ENCODE results near the gene ANKS1B.
A peak's percentile ranks its signal among the peaks of the same experiment; 100 is the strongest.
"Not testable (repeated sequence)": the region's sequence is repeated elsewhere in the genome, so short reads cannot be mapped to it uniquely, and the experiment has no call there.

ANKS1B gene

GRCh38 chr12:99859126-99859525, 125.6 kb downstream of the ANKS1B start:
- no peak for DNase-seq

GRCh38 chr12:99852666-99853065, 132.1 kb downstream of the ANKS1B start:
- DNase-seq: no peak

GRCh38 chr12:99847936-99848335, 136.8 kb downstream of the ANKS1B start:
- DNase-seq: no peak

- no peak for DNase-seq
Measured at GRCh38 chr12:99834710-99835109, 150.0 kb downstream of the ANKS1B start.

- DNase-seq: no peak
Measured at GRCh38 chr12:99833397-99833796, 151.3 kb downstream of the ANKS1B start.

- no peak for DNase-seq
Measured at GRCh38 chr12:99824900-99825542, 159.7 kb downstream of the ANKS1B start.

- DNase-seq: no peak
Measured at GRCh38 chr12:99822273-99822672, 162.5 kb downstream of the ANKS1B start.

- DNase-seq: peak; percentile 24 to 53
Measured at GRCh38 chr12:99810718-99811593, 173.8 kb downstream of the ANKS1B start.

GRCh38 chr12:99809909-99810308, 174.8 kb downstream of the ANKS1B start:
- DNase-seq: no peak

GRCh38 chr12:99806304-99806703, 178.4 kb downstream of the ANKS1B start:
- DNase-seq: no peak

- DNase-seq: no peak
Measured at GRCh38 chr12:99804715-99805114, 180.0 kb downstream of the ANKS1B start.

- DNase-seq: no peak
Measured at GRCh38 chr12:99800605-99801004, 184.1 kb downstream of the ANKS1B start.

GRCh38 chr12:99797931-99798330, 186.8 kb downstream of the ANKS1B start:
- not testable (repeated sequence) for DNase-seq

GRCh38 chr12:99783421-99783820, 201.3 kb downstream of the ANKS1B start:
- no peak for DNase-seq

GRCh38 chr12:99772274-99772673, 212.5 kb downstream of the ANKS1B start:
- no peak for DNase-seq

GRCh38 chr12:99771659-99772058, 213.1 kb downstream of the ANKS1B start:
- DNase-seq: no peak

- no peak for DNase-seq
Measured at GRCh38 chr12:99769396-99769980, 215.2 kb downstream of the ANKS1B start.

GRCh38 chr12:99768758-99769157, 216.0 kb downstream of the ANKS1B start:
- DNase-seq: no peak

GRCh38 chr12:99767809-99768208, 216.9 kb downstream of the ANKS1B start:
- peak; percentile 32 to 61 for DNase-seq

GRCh38 chr12:99766408-99766807, 218.3 kb downstream of the ANKS1B start:
- DNase-seq: no peak

GRCh38 chr12:99765469-99766114, 219.1 kb downstream of the ANKS1B start:
- DNase-seq: no peak

GRCh38 chr12:99759444-99759843, 225.3 kb downstream of the ANKS1B start:
- DNase-seq: no peak

GRCh38 chr12:99758997-99759396, 225.7 kb downstream of the ANKS1B start:
- no peak for DNase-seq

All from Kasumi-1 (cell line).